ENCODE data around the gene FPR2. TPM values are rescaled to one million over a fixed set of nuclear protein-coding genes. Genes with fewer than 3 reads are reported as not detected.

The FPR2 gene
- total RNA-seq, 1 experiment from 2014 or later: not detected

GRCh38 chr19:51779703-51780102, 18.7 kb downstream of the FPR2 start:
- no peak for DNase-seq (ENCODE audit: extremely low read depth, low read depth)

GRCh38 chr19:51780270-51780669, 19.3 kb downstream of the FPR2 start:
- DNase-seq (ENCODE audit: extremely low read depth, low read depth): no peak

GRCh38 chr19:51781999-51782398, 21.0 kb downstream of the FPR2 start:
- DNase-seq (ENCODE audit: extremely low read depth, low read depth): no peak

- no peak for DNase-seq (ENCODE audit: extremely low read depth, low read depth)
Measured at GRCh38 chr19:51783372-51783771, 22.4 kb downstream of the FPR2 start.

- DNase-seq (ENCODE audit: extremely low read depth, low read depth): no peak
Measured at GRCh38 chr19:51784109-51784785, 23.3 kb downstream of the FPR2 start.

GRCh38 chr19:51784922-51785690, 24.1 kb downstream of the FPR2 start:
- DNase-seq (ENCODE audit: extremely low read depth, low read depth): no peak

- DNase-seq (ENCODE audit: extremely low read depth, low read depth): no peak
Measured at GRCh38 chr19:51786646-51787494, 25.9 kb downstream of the FPR2 start.

- no peak for DNase-seq (ENCODE audit: extremely low read depth, low read depth)
Measured at GRCh38 chr19:51788029-51788428, 27.0 kb downstream of the FPR2 start.

GRCh38 chr19:51789061-51789795, 28.2 kb downstream of the FPR2 start:
- DNase-seq (ENCODE audit: extremely low read depth, low read depth): no peak

GRCh38 chr19:51792932-51793331, 32.0 kb downstream of the FPR2 start:
- no peak for DNase-seq (ENCODE audit: extremely low read depth, low read depth)

GRCh38 chr19:51793994-51794393, 33.0 kb downstream of the FPR2 start:
- DNase-seq (ENCODE audit: extremely low read depth, low read depth): no peak

- DNase-seq (ENCODE audit: extremely low read depth, low read depth): no peak
Measured at GRCh38 chr19:51794885-51795490, 34.0 kb downstream of the FPR2 start, which contains the start of gene FPR3. FPR3 (plus strand) TSS chr19:51795157; CDS start chr19:51823749, 28,592 bp downstream.

- DNase-seq (ENCODE audit: extremely low read depth, low read depth): no peak
Measured at GRCh38 chr19:51796195-51796679, 35.3 kb downstream of the FPR2 start.

- DNase-seq (ENCODE audit: extremely low read depth, low read depth): no peak
Measured at GRCh38 chr19:51797480-51797879, 36.5 kb downstream of the FPR2 start.

GRCh38 chr19:51798062-51798461, 37.1 kb downstream of the FPR2 start:
- no peak for DNase-seq (ENCODE audit: extremely low read depth, low read depth)

GRCh38 chr19:51799034-51799773, 38.2 kb downstream of the FPR2 start:
- DNase-seq (ENCODE audit: extremely low read depth, low read depth): no peak

GRCh38 chr19:51799774-51800472, 38.9 kb downstream of the FPR2 start:
- DNase-seq (ENCODE audit: extremely low read depth, low read depth): no peak

GRCh38 chr19:51800473-51801244, 39.7 kb downstream of the FPR2 start:
- no peak for DNase-seq (ENCODE audit: extremely low read depth, low read depth)
